Adrenal gland (tissue), 19 donors: ENCODE measurements around the gene TATDN2. TPM values are rescaled to one million over a fixed set of nuclear protein-coding genes. Genes with fewer than 3 reads are reported as not detected.

Experiments used
- DNase-seq, 7 donors: peaks; one replicate each; pipeline ENCODE4 v3.0.0-alpha.2; 2019 to 2020
- H3K27ac ChIP-seq, 5 donors: fragments of 200-600 bp; sonication (generic) in 4 of 5; 1 replicate in 3 of 5; 2 replicates in 2 of 5; pipeline versions ENCODE4 v1.5.1 to v1.8.0; 2016 to 2020; ENCODE audit warnings: mild to moderate bottlenecking in 1 of 5
- H3K27me3 ChIP-seq: fragments of 200-600 bp; 2 replicates; pipeline ENCODE4 v1.8.0; 2021
- H3K36me3 ChIP-seq, 2 donors: fragments of 200-600 bp; replicated peaks in 1 of 2; 1 replicate in 1 of 2; 2 replicates in 1 of 2; pipeline versions ENCODE4 v1.5.1 to v1.8.0; 2018 to 2022
- H3K4me1 ChIP-seq, 2 donors: fragments of 200-600 bp; replicated peaks in 1 of 2; 1 replicate in 1 of 2; 2 replicates in 1 of 2; pipeline versions ENCODE4 v1.5.1 to v1.8.0; 2018 to 2021
- H3K4me3 ChIP-seq, 4 donors: fragments of 200-600 bp; sonication (generic) in 3 of 4; one replicate each; pipeline ENCODE4 v1.5.1; 2016 to 2018
- H3K9me3 ChIP-seq, 3 donors: fragments of 200-600 bp; sonication (generic) in 1 of 3; replicated peaks in 1 of 3; 1 replicate in 2 of 3; 2 replicates in 1 of 3; pipeline versions ENCODE4 v1.5.1 to v1.8.0; 2016 to 2021
- POLR2A ChIP-seq, 2 donors: fragments of 450-650 bp; IDR thresholded peaks; one replicate each; pipeline ENCODE4 v1.6.1; 2017; ENCODE audit warnings: antibody characterized with exemption in 2 of 2, mild to moderate bottlenecking in 2 of 2, moderate library complexity in 1 of 2
- WGBS, 4 donors: extraction: QIAGEN DNeasy Blood & Tissue Kit in 2 of 4; methylation state at CpG; one replicate each; pipeline versions ENCODE4 v1.1.5 to v1.1.7; 2013 to 2017; 5-methylcytosine and 5-hydroxymethylcytosine counted together
- intact Hi-C, 2 donors: fragments of 100-400 bp; cut with DNase I; formaldehyde crosslinking; loops; one replicate each; pipeline versions ENCODE4 v1.14.1 to v1.15.0; 2022 to 2023
- long read RNA-seq, 10 donors: library from polyadenylated mRNA in 3 of 10; unstranded in 2 of 10; stranded (forward) in 1 of 10; transcript quantifications; one replicate each; pipeline ENCODE4 v2.0.0 and lab custom pipeline, GENCODE V29; 2021 to 2026
- polyA plus RNA-seq, 3 donors: library from polyadenylated mRNA; stranded (reverse); fragments of 200-250 nt in 2 of 3; fragments of 350-450 nt in 1 of 3; fragmentation: Illumina TruSeq in 1 of 3; extraction: RNeasy Lipid Tissue Mini Kit (QIAGEN cat#74804) in 1 of 3; gene quantifications; one replicate each; pipeline ENCODE4 v1.2.3, GENCODE V29; 2013 to 2014
- total RNA-seq, 9 donors: library from RNA; depleted of rRNA in 4 of 9; stranded (reverse); fragments of >200 nt in 4 of 9; fragments of 120-200 nt in 1 of 9; fragmentation: NEBNext Ultra II Directional in 1 of 9; extraction: Animal tissue kit (Norgen Biotek cat#: 25700) in 1 of 9; gene quantifications; one replicate each; pipeline versions ENCODE4 v1.1.0 to v1.2.4, GENCODE V29; 2013 to 2023
- TF ChIP-seq, protein P1 (sequence below), 6 experiments: fragments of 450-650 bp in 4 of 6; fragments of 200-600 bp in 2 of 6; sonication (generic) in 1 of 6; IDR thresholded peaks; 1 replicate in 5 of 6; 2 replicates in 1 of 6; pipeline versions ENCODE4 v1.5.1 to v1.8.0; 2016 to 2021; ENCODE audit warnings: antibody characterized with exemption in 6 of 6, mild to moderate bottlenecking in 2 of 6, moderate library complexity in 1 of 6
- donor health status: healthy with polysubstance abuse.
- donor health status: Bipolar disorder and iron deficiency.
- donor health status: DM: yes; HTN: yes; CAD: no.
- donor health status: DM: no; HTN: no; CAD: no.
- donor health status: DM: no; HTN: no; CAD: no.
- donor health status: DM: yes; HTN: yes; CAD: no.

The TATDN2 gene, protein sequence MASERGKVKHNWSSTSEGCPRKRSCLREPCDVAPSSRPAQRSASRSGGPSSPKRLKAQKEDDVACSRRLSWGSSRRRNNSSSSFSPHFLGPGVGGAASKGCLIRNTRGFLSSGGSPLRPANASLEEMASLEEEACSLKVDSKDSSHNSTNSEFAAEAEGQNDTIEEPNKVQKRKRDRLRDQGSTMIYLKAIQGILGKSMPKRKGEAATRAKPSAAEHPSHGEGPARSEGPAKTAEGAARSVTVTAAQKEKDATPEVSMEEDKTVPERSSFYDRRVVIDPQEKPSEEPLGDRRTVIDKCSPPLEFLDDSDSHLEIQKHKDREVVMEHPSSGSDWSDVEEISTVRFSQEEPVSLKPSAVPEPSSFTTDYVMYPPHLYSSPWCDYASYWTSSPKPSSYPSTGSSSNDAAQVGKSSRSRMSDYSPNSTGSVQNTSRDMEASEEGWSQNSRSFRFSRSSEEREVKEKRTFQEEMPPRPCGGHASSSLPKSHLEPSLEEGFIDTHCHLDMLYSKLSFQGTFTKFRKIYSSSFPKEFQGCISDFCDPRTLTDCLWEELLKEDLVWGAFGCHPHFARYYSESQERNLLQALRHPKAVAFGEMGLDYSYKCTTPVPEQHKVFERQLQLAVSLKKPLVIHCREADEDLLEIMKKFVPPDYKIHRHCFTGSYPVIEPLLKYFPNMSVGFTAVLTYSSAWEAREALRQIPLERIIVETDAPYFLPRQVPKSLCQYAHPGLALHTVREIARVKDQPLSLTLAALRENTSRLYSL
- total RNA-seq (10 to 100 TPM; 10.0 to 34.8 (median 24.2) TPM), polyA plus RNA-seq (10 to 100 TPM; 14.9 to 22.6 (median 16.7) TPM)
- long read RNA-seq, donor 1, full-length matches to known transcripts = 2 of 2 reads
- long read RNA-seq, donor 1, partial matches to known transcripts = 0 of 2 reads
- long read RNA-seq, donor 1, other reads (novel, unspliced or antisense) = 0 of 2 reads
- long read RNA-seq, donor 2, full-length matches to known transcripts = 2 of 2 reads
- long read RNA-seq, donor 2, partial matches to known transcripts = 0 of 2 reads
- long read RNA-seq, donor 2, other reads (novel, unspliced or antisense) = 0 of 2 reads
- long read RNA-seq, donor 3, full-length matches to known transcripts = 1 of 1 reads
- long read RNA-seq, donor 3, partial matches to known transcripts = 0 of 1 reads
- long read RNA-seq, donor 3, other reads (novel, unspliced or antisense) = 0 of 1 reads
- long read RNA-seq, donor 4 = 0 reads
- long read RNA-seq, donor 5, full-length matches to known transcripts = 2 of 9 reads
- long read RNA-seq, donor 5, partial matches to known transcripts = 5 of 9 reads
- long read RNA-seq, donor 5, other reads (novel, unspliced or antisense) = 2 of 9 reads
- long read RNA-seq, donor 6 = 0 reads
- long read RNA-seq, donor 7 = 0 reads
- long read RNA-seq, donor 8, full-length matches to known transcripts = 3 of 3 reads
- long read RNA-seq, donor 8, partial matches to known transcripts = 0 of 3 reads
- long read RNA-seq, donor 8, other reads (novel, unspliced or antisense) = 0 of 3 reads
- long read RNA-seq, donor 9, full-length matches to known transcripts = 1 of 1 reads
- long read RNA-seq, donor 9, partial matches to known transcripts = 0 of 1 reads
- long read RNA-seq, donor 9, other reads (novel, unspliced or antisense) = 0 of 1 reads
- long read RNA-seq, donor 10, full-length matches to known transcripts = 3 of 3 reads
- long read RNA-seq, donor 10, partial matches to known transcripts = 0 of 3 reads
- long read RNA-seq, donor 10, other reads (novel, unspliced or antisense) = 0 of 3 reads

DNA sequence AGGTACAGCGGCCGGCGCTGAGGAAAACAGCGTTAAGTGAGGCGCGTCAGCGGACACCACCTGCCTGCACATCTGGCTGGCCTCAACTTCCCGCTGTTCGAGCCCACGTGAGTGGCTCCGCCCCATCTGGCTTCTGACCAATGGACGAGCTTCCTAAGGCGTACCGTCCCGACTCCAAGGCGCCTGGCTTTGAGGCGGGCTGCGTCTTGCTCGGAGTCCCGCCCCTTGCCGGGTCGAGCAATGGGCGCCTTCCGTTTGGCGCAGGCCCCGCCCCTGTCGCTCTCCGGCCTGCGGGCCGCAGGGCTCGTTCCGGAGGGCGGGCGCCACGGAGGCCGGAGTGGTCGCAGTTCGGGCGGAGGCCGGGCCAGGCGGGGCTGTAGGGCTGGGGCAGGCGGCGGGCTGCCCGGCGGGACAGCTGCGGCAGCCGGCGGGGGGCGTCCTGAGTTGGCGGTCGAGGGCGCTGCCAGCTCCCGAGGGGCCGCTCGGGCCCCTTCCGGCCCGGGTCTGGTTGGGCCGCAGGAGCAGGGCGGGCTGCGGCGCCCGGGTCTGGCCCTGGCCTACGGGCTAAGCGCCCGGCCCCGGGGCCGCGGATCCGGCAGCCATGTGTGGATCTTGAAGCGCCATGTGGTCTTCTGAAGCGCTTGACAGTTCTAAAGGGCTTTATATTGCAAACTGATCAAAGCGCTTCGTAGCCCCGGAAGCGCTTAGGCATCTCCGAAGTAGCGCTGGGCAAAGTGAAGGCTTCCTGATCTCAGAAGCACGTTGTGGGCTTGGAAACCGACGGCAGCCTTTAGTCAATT lies at the start of gene TATDN2:
Gene TATDN2, plus strand, starts transcription at position 276 of the 800 bp plus-strand sequence. CDS start 742 bp downstream, outside the sequence.
- peaks cover 0 to 5% (median 0%) of the 10 kb centered on the region in 3 donors for H3K9me3 ChIP-seq
- H3K27me3 ChIP-seq = no peaks in the 10 kb centered on the region
- WGBS, 4 donors = 0% methylated on average over 37 to 79 of the region's 80 CpGs
- intact Hi-C loops = no loop called here
- TF ChIP-seq, protein P1, sequence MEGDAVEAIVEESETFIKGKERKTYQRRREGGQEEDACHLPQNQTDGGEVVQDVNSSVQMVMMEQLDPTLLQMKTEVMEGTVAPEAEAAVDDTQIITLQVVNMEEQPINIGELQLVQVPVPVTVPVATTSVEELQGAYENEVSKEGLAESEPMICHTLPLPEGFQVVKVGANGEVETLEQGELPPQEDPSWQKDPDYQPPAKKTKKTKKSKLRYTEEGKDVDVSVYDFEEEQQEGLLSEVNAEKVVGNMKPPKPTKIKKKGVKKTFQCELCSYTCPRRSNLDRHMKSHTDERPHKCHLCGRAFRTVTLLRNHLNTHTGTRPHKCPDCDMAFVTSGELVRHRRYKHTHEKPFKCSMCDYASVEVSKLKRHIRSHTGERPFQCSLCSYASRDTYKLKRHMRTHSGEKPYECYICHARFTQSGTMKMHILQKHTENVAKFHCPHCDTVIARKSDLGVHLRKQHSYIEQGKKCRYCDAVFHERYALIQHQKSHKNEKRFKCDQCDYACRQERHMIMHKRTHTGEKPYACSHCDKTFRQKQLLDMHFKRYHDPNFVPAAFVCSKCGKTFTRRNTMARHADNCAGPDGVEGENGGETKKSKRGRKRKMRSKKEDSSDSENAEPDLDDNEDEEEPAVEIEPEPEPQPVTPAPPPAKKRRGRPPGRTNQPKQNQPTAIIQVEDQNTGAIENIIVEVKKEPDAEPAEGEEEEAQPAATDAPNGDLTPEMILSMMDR (IDR thresholded peaks at IDR 0.05) = no peak
- TF ChIP-seq POLR2A (IDR thresholded peaks at IDR 0.05) = peak; percentile 86
- H3K4me1 ChIP-seq = peaks cover 14 to 25% of the 10 kb centered on the region in 2 donors
- DNase-seq = peak; percentile 96 to 98 (median 97)
- peaks cover 0 to 12% of the 10 kb centered on the region in 2 donors for H3K36me3 ChIP-seq
- peak within 1 kb of the TSS in 3 of 4 donors; percentile 40 to 99 (median 54) for H3K4me3 ChIP-seq
- H3K27ac ChIP-seq = peak within 1 kb of the TSS; percentile 40 to 98 (median 88)

DNA sequence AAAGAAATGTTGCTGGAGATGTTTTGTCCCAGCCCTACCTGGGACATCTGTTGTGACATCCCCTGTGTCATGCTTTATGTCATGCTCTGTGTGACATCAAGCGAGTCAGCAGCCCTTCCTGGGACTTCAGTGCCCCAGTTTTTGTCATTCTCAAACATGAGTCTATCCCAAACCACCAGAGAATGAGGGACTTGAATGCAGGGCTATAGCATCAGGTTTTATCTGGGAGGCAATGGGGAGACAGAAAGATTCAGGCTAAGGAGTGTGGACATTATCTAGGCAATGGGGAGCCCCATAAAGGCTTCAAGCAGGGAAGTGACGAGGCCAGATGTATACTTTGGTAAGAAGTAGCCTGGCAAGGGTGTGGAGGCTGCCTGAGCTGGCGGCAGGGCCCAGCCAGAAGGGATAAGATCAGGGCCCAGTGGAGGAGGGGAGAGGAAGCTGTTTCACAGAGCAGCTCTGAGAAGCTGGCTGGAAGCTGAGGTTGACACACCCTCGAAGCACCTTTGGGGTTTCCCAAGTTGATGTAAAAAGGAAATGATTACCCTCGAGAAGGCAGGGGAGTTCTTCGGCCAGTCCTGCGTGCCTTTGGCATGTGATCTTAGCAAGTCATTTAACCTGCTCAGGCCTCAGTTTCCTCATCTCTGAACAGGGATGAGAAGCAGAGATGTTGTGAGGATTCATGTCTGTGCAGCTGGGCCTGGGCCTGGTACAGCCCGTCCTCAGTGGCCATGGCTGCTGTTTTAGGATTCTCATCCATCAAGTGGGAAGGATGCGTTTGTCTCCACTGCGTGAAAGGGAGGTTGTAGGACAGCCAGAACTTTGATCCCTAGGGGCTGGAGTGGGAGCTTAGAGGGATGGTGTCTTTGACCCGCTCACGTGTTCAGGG lies 49.3 kb upstream of the TATDN2 start:
- no peaks in the 10 kb centered on the region for H3K9me3 ChIP-seq
- intact Hi-C loops = no loop called here
- H3K27ac ChIP-seq = peak overlapping the region in 1 of 5 donors; percentile 53
- H3K36me3 ChIP-seq = peaks cover 0 to 3% of the 10 kb centered on the region in 2 donors
- WGBS, 4 donors = 74 to 79% (median 76%) methylated on average over 9 to 12 of the region's 12 CpGs
- no peaks in the 10 kb centered on the region for H3K27me3 ChIP-seq
- H3K4me3 ChIP-seq = no peak overlapping the region
- peaks cover 30 to 35% of the 10 kb centered on the region in 2 donors for H3K4me1 ChIP-seq
- DNase-seq = no peak
- TF ChIP-seq POLR2A (IDR thresholded peaks at IDR 0.05) = no peak
- TF ChIP-seq, protein P1 (IDR thresholded peaks at IDR 0.05) = no peak
